SH-SY5Y (cell line): Measurements from ENCODE around the gene HSPA8.

Experiments
- GATA2 ChIP-seq: IDR thresholded peaks from 2 replicates; pipeline ENCODE4 v1.6.1; 2011; ENCODE audit warnings: mild to moderate bottlenecking, low read depth, low read length
- GATA3 ChIP-seq: IDR thresholded peaks from 2 replicates; pipeline ENCODE4 v1.6.1; 2011; ENCODE audit warnings: low read depth, mild to moderate bottlenecking, low read length, moderate library complexity

- TF ChIP-seq GATA2 (peak; percentile 12; the same call in 1 of the 2 replicates), GATA3 (peak; percentile 44; the same call in 1 of the 2 replicates)
These were observed 4.2 kb downstream of the HSPA8 start for GRCh38 chr11:123057661-123058305.
